ENCODE results near the gene MICAL2.

DNA sequence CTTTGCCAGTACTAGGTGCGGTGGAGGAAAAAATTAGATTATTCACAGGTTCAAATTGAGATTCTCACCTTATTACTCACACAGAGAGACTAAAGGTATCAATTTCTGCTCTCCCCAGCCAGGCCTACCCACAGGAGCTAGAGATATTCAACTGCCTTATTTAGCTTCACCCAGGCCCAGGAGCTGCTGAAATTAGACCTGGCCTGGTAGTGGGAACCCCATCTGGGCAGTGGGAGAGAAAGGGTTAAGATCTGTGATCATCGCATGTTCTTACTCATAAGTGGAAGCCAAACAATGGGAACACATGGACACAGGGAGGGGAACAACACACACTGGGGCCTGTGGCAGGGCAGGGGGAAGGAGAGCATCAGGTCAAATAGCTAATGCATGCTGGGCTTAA, 20.9 kb upstream of the MICAL2 start:
- TF ChIP-seq CTCF (IDR thresholded peaks at IDR 0.05; ENCODE audit: low read depth, low read length) (no peak), EZH2phosphoT487 (IDR thresholded peaks at IDR 0.05; ENCODE audit: low read depth) (no peak)
